SJCRH30 (cell line): ENCODE measurements around the gene GNAL. TPM values are rescaled to one million over a fixed set of nuclear protein-coding genes. Genes with fewer than 3 reads are reported as not detected.

Experiments
- DNase-seq, 2 experiments: peaks; one replicate each; pipeline ENCODE4 v3.0.0-alpha.2; 2015 to 2020
- H3K27ac ChIP-seq: fragments of 250-450 bp; sonication (Bioruptor Pico); 2 replicates; pipeline ENCODE4 v1.5.1; 2020; ENCODE audit warnings: mild to moderate bottlenecking, moderate library complexity
- H3K27me3 ChIP-seq: fragments of 250-450 bp; sonication (Bioruptor Pico); 2 replicates; pipeline ENCODE4 v1.5.1; 2020; ENCODE audit warnings: mild to moderate bottlenecking, moderate library complexity
- H3K36me3 ChIP-seq: fragments of 250-450 bp; sonication (Bioruptor Pico); 2 replicates; pipeline ENCODE4 v1.5.1; 2020; ENCODE audit warnings: mild to moderate bottlenecking, moderate library complexity
- H3K4me1 ChIP-seq: fragments of 250-450 bp; sonication (Bioruptor Pico); 2 replicates; pipeline ENCODE4 v1.5.1; 2020; ENCODE audit warnings: mild to moderate bottlenecking, moderate library complexity
- H3K4me3 ChIP-seq: fragments of 250-450 bp; sonication (Bioruptor Pico); 2 replicates; pipeline ENCODE4 v1.5.1; 2020; ENCODE audit warnings: mild to moderate bottlenecking, moderate library complexity
- H3K9me3 ChIP-seq: fragments of 250-450 bp; sonication (Bioruptor Pico); replicated peaks from 2 replicates; pipeline ENCODE4 v1.5.1; 2020; ENCODE audit warnings: mild to moderate bottlenecking, moderate library complexity
- total RNA-seq: library from RNA; depleted of rRNA; stranded (reverse); fragments of >200 nt; shearing (Covaris generic); gene quantifications from 2 replicates; pipeline ENCODE4 v1.2.3, GENCODE V29; 2014

Gene GNAL
- total RNA-seq, 1 experiment from 2014 or later = 2.6 TPM

- H3K4me3 ChIP-seq = no peak overlapping the region
- no peak for DNase-seq
- H3K4me1 ChIP-seq = no peaks in the 10 kb centered on the region
- no peaks in the 10 kb centered on the region for H3K9me3 ChIP-seq
- no peaks in the 10 kb centered on the region for H3K36me3 ChIP-seq
- H3K27me3 ChIP-seq = no peaks in the 10 kb centered on the region
- H3K27ac ChIP-seq = no peak overlapping the region
These were observed 63.2 kb downstream of the GNAL start for GRCh38 chr18:11752116-11752911.

- no peak overlapping the region for H3K27ac ChIP-seq
- no peak overlapping the region for H3K4me3 ChIP-seq
- H3K27me3 ChIP-seq = no peaks in the 10 kb centered on the region
- H3K36me3 ChIP-seq = no peaks in the 10 kb centered on the region
- no peak for DNase-seq
- H3K4me1 ChIP-seq = no peaks in the 10 kb centered on the region
- H3K9me3 ChIP-seq = no peaks in the 10 kb centered on the region
These were observed 65.9 kb downstream of the GNAL start for GRCh38 chr18:11754979-11755378.

- Histone ChIP-seq H3K27ac (no peak overlapping the region), H3K4me3 (no peak overlapping the region), H3K27me3 (no peaks in the 10 kb centered on the region), H3K4me1 (no peaks in the 10 kb centered on the region), H3K9me3 (no peaks in the 10 kb centered on the region), H3K36me3 (no peaks in the 10 kb centered on the region)
- no peak for DNase-seq
These were observed 68.1 kb downstream of the GNAL start for GRCh38 chr18:11757084-11757590.

GRCh38 chr18:11759456-11759855 lies 70.4 kb downstream of the GNAL start:
- Histone ChIP-seq H3K36me3 (no peaks in the 10 kb centered on the region), H3K9me3 (no peaks in the 10 kb centered on the region), H3K27me3 (no peaks in the 10 kb centered on the region), H3K4me3 (no peak overlapping the region), H3K4me1 (no peaks in the 10 kb centered on the region), H3K27ac (no peak overlapping the region)
- no peak for DNase-seq

- no peak overlapping the region for H3K4me3 ChIP-seq
- no peak for DNase-seq
- H3K36me3 ChIP-seq = no peaks in the 10 kb centered on the region
- no peaks in the 10 kb centered on the region for H3K9me3 ChIP-seq
- no peak overlapping the region for H3K27ac ChIP-seq
- H3K27me3 ChIP-seq = no peaks in the 10 kb centered on the region
- no peaks in the 10 kb centered on the region for H3K4me1 ChIP-seq
These were observed 71.6 kb downstream of the GNAL start for GRCh38 chr18:11760498-11761167.

GRCh38 chr18:11761553-11761952 lies 72.5 kb downstream of the GNAL start:
- no peak overlapping the region for H3K4me3 ChIP-seq
- no peaks in the 10 kb centered on the region for H3K27me3 ChIP-seq
- no peaks in the 10 kb centered on the region for H3K36me3 ChIP-seq
- H3K4me1 ChIP-seq = no peaks in the 10 kb centered on the region
- no peak for DNase-seq
- no peak overlapping the region for H3K27ac ChIP-seq
- no peaks in the 10 kb centered on the region for H3K9me3 ChIP-seq

GRCh38 chr18:11762429-11762828 lies 73.4 kb downstream of the GNAL start:
- Histone ChIP-seq H3K9me3 (no peaks in the 10 kb centered on the region), H3K27ac (no peak overlapping the region), H3K4me3 (no peak overlapping the region), H3K27me3 (no peaks in the 10 kb centered on the region), H3K36me3 (no peaks in the 10 kb centered on the region), H3K4me1 (no peaks in the 10 kb centered on the region)
- no peak for DNase-seq

GRCh38 chr18:11767329-11767728 lies 78.3 kb downstream of the GNAL start:
- Histone ChIP-seq H3K9me3 (no peaks in the 10 kb centered on the region), H3K27me3 (no peaks in the 10 kb centered on the region), H3K4me3 (no peak overlapping the region), H3K36me3 (no peaks in the 10 kb centered on the region), H3K27ac (no peak overlapping the region), H3K4me1 (no peaks in the 10 kb centered on the region)
- no peak for DNase-seq

GRCh38 chr18:11767935-11768334 lies 78.9 kb downstream of the GNAL start:
- Histone ChIP-seq H3K27ac (no peak overlapping the region), H3K36me3 (no peaks in the 10 kb centered on the region), H3K9me3 (no peaks in the 10 kb centered on the region), H3K4me1 (no peaks in the 10 kb centered on the region), H3K4me3 (no peak overlapping the region), H3K27me3 (no peaks in the 10 kb centered on the region)
- DNase-seq = no peak

- no peak for DNase-seq
- Histone ChIP-seq H3K9me3 (no peaks in the 10 kb centered on the region), H3K4me3 (no peak overlapping the region), H3K36me3 (no peaks in the 10 kb centered on the region), H3K4me1 (no peaks in the 10 kb centered on the region), H3K27me3 (no peaks in the 10 kb centered on the region), H3K27ac (no peak overlapping the region)
These were observed 86.5 kb downstream of the GNAL start for GRCh38 chr18:11775436-11776174.

- H3K27me3 ChIP-seq = no peaks in the 10 kb centered on the region
- no peak for DNase-seq
- no peaks in the 10 kb centered on the region for H3K9me3 ChIP-seq
- no peak overlapping the region for H3K27ac ChIP-seq
- H3K36me3 ChIP-seq = no peaks in the 10 kb centered on the region
- no peak overlapping the region for H3K4me3 ChIP-seq
- H3K4me1 ChIP-seq = no peaks in the 10 kb centered on the region
These were observed 91.0 kb downstream of the GNAL start for GRCh38 chr18:11780042-11780441.

GRCh38 chr18:11783716-11784331 lies 94.8 kb downstream of the GNAL start:
- Histone ChIP-seq H3K9me3 (no peaks in the 10 kb centered on the region), H3K27ac (no peak overlapping the region), H3K27me3 (no peaks in the 10 kb centered on the region), H3K4me1 (no peaks in the 10 kb centered on the region), H3K36me3 (no peaks in the 10 kb centered on the region), H3K4me3 (no peak overlapping the region)
- DNase-seq = no peak

- H3K27me3 ChIP-seq = no peaks in the 10 kb centered on the region
- no peaks in the 10 kb centered on the region for H3K9me3 ChIP-seq
- DNase-seq = no peak
- H3K27ac ChIP-seq = no peak overlapping the region
- no peaks in the 10 kb centered on the region for H3K4me1 ChIP-seq
- H3K36me3 ChIP-seq = no peaks in the 10 kb centered on the region
- no peak overlapping the region for H3K4me3 ChIP-seq
These were observed 95.7 kb downstream of the GNAL start for GRCh38 chr18:11784674-11785304.

- Histone ChIP-seq H3K27me3 (no peaks in the 10 kb centered on the region), H3K4me1 (no peaks in the 10 kb centered on the region), H3K4me3 (no peak overlapping the region), H3K27ac (no peak overlapping the region), H3K9me3 (no peaks in the 10 kb centered on the region), H3K36me3 (no peaks in the 10 kb centered on the region)
- no peak for DNase-seq
These were observed 96.5 kb downstream of the GNAL start for GRCh38 chr18:11785444-11786055.
